Muscle of arm (tissue), 12 donors: Measurements from ENCODE around the gene LYRM2. TPM values are rescaled to one million over a fixed set of nuclear protein-coding genes. Genes with fewer than 3 reads are reported as not detected.

Experiments
- DNase-seq: peaks from one replicate; pipeline ENCODE4 v3.0.0-alpha.2; 2013
- polyA plus RNA-seq, 12 donors: library from polyadenylated mRNA; unstranded; fragments of 120-200 nt; gene quantifications; one replicate each; pipeline ENCODE4 v1.2.1, GENCODE V29; 2013; ENCODE audit not compliant: insufficient read length in 12 of 12

The LYRM2 gene
- polyA plus RNA-seq, 12 donors: 25.3 to 54.1 (median 30.1) TPM; not detected in 1

DNA sequence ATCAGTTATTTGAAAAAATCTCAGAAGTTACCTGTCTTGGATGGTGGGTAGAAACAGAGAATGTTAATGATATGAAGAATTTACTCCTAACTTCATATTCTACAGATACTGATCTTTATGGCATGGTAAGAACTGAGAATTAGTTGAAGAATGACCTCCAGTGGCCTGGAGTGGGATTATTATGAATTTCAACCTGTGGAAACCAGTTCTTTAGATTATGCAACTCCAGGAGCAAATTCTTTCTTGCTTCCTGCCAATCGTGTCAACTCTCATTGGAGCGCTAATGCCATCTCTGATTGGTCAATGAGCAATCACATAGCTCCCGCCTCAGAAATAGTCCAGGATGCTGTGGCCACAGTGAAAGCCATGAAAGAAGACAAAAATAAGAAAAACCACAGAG is 40.6 kb downstream of the LYRM2 start:
- DNase-seq: peak; percentile 25

DNA sequence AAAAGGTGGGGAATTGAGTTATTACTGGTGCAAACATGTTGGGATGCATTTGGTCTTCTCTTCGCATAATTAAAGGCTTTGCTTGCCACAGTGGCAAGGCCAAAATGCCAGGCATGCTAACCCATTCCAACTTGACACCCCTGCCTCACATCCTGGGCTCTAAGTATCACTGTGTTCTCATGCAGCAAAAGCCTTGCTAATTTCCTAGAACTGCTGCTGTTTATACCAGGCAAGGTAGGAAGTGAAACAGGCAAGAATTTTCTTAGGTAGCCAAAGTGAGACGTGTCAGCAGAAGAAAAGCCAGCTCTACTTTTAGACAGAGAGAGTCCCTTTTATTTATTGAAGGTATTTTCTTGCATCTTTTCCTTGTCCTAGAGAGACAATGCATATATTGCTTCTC is 41.2 kb downstream of the LYRM2 start:
- DNase-seq: no peak

DNA sequence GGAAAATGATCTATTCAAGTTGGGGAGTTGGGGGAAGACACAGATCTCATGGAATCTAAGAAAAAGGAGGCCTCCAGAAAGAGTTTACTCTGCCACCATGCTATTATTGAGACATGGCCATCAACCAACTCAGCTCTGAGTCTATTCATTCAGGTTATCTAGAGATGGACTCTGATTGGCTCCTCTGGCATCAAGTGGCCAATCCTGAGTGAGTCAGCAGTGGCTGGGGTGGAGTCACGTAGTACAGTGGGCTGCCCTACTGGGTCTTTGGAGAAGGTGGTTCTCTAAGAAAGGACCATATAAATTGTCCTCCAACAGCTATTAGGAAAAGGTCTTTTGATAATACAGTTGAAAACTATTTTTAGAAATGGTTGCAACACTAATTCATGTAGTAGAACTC is 42.1 kb downstream of the LYRM2 start:
- DNase-seq: no peak

DNA sequence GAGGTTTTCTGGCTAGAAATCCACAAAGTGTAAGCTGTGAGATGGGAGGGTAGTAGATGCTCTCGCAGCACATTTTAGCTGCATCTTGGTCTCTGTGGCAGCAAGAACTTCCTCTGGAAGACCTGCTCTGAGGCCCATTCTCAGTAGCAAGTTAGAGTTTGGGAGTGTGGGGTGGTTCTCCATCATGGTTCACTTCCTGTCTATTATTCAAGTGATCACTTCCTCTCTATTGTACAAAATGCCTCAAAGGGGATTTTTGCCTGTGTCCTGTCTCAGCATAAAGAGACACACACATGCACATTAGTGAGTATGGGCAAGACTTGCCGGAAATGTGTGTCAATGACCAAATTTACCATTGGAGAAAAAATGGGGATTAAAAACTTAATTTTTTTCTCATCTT is 42.5 kb downstream of the LYRM2 start:
- no peak for DNase-seq

DNA sequence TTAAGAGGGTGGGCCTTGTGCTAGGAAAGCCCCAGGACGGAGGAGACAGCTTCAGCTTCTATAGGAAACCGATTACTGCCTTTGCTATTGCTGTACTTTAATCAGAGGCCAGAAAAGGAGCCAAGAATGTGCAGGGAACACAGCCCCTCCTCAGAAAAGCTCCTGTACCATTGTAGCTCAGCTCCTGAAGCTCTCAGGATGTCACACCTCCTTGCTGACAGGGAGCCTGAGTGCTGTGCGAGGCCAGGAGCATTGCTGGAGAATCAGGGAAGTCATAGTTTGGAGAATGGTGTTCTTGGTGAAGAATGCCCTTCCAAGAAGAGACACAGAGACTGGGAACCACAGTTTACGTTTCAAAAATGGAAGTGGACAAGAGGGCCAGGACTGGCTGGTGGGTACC is 46.8 kb downstream of the LYRM2 start:
- DNase-seq: no peak

DNA sequence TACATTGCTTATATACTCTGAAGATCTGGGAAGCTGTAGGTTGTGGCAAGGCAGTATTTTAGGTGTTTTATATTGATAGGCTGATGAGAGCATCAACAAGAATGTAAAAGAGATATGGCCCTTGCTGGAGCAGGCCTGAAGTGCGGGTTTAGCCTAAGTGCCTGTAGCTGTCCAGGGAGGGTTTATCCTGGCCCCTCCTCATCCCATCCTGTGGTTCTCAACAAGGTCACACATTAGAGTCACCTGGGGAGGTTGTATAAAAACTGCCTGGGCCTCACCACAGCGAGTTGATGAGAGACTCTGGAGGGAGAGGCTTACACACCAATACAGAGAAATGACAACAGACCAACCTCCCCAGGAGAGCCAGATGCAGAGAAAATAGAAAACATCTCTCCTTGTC is 48.4 kb downstream of the LYRM2 start:
- DNase-seq: no peak

DNA sequence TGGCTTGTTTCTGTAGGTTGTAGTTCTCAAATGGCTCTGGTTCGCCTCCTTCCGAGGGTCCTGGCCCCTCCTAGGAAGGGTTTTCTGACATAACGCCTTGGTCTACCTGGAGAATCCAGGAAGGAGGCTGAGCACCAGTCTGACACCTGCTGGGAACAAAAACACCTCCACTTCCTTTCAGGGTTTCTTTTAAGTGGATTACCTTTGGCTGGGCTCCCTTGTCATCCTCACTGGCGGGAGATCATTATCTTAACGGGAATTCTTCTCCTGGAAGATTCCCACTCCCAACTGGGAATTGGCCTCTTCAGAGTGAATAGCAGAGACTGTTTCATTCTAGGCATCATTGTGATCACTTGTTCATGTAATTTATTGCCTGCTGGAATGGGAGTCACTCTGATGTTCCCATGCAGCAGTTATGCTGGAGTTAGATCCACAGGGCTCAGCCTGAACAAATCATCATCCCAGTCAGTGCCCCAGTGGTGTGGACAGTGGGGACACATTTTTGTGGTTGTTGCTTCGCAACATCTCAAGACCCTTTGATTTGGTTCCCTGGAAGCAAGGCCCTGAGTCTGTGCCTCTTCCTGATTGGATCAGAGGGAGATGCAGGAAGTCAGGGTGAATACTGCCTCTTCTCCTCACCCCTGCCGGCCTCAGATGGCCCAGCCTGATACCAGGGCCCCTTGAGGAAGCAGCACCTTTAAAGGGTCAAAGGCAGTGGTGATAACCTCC is 49.1 kb downstream of the LYRM2 start:
- no peak for DNase-seq

DNA sequence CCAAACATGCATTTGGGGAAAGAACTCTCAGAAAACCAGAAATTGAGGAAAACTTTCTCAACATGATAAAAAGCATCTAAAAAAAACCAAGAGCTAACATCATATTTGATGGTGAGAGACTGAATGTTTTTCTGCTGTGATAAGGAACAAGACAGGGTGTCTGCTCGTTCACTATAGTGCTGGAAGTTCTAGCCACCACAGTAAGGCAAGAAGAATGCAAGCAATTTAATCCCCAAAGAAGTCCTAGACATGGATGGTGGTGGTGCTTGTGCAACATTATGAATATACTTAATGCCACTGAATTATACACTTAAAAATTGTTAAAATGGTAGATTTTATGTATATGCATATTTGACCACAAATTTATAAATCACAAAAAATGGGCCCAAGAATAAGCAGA is 53.4 kb downstream of the LYRM2 start:
- DNase-seq: no peak

DNA sequence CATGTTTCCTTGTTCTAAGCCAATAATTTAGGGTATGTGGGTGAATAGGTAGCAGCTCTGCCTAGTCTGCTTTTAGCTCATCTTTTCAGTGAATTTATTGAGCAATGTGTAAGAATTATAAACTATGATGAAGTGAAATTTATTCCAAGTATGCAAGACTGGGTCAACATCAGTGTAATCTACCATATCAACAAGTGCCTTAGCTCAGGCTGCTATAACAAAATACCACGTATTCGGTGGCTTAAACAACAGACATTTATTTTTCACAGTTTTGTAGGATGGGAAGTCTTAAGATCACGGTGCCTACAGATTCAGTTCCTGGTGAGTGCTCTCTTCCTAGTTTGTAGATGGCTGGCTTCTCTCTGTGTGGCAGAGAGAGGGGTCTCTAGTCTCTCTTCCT is 54.0 kb downstream of the LYRM2 start:
- no peak for DNase-seq

DNA sequence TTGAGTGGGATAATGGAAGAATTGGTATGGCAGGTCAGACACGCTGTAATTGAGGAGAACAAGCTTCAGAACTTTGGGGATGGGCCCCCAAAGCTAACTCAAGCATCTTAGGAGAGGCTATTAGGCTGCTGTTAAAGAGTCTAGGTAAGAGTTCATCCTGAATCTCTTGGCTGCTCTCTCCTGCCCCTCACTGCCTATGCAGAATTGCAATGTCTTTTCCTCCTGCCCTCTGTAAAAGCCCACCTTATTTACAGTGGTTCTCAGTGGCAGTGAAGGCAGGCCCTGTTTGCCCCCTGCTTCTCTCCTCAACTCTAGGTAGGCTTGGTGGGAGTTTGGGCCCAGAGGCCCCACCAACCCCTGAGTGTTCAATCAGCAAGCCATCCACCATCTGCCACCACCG is 55.0 kb downstream of the LYRM2 start:
- DNase-seq: no peak

DNA sequence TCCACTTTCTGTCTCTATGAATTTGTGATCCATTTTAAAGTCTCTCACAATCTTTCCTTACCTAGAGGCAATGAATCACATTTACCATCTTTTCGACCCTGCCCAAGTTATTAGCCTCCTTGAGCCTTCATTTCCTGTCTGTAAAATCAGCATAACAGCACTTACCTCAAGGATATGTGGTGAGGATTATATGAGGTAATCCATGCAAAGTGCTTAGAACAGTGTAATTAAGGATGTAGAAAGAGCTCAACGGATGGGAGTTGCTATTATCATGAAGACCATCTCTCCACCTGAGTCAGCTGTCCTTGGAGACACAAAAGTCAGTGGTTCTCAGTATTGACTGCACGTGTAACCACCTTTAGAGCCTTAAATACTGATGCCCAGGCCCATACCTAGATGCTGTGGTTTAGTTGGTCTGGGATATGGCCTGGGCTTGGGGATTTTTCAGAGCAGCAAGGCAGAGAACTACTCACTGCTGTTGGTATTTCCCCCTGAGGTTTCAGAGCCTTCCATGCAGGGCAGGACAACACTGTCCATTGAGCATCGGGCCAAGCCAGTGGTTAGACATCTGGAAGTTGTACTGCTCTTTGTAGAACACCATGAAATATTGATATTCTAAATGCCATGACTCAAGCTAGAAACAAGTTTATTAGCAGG is 55.8 kb downstream of the LYRM2 start:
- DNase-seq: no peak

DNA sequence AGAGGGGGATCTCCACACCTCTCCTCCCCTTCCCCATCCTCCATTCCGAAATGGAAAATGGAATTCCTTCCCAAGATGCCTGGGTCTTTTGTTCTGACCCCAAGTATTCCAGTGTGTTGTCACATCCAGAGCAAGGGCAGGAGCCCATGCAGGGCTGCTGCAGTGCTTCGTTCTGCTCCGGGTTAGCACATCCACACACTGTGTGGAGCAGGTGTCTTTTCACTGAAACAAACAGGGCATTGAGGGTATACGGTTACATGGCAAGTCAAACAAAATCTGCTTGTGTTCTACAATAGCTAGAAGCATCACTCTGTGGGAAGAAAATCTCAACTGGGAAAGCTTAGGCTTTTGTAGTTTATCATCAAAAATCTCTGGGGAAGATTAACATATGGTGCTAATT is 56.9 kb downstream of the LYRM2 start:
- no peak for DNase-seq

DNA sequence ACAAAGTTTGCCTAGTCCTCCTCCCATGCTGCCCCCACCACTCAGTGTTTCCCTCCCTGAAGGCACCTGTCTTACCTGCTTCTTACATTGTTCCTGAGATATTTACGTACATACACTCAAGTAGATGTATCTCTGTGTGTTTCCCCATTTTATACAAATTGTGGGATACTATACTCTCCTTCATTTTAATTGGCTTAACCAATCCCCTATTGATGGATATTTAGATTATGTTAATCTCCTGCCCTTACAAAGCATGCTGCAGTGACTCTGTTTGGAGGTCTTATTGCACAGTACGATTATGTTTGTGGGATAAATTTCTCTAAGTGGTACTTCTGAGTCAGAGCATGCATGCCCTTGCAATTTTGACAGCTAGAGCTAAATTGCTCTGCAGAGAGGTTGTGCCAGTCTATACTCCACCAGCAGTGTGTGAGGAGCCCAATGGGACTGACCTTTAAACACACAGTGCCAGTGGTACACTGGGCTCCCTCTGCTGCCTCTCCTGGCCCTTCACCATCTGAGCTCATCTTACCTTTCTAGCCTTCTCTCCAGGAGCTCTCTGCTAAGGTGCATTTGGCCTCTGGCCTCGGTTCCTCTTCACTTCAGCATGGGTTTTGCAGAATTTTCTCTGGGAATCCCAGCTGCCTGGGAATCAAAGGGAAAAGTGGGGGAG is 57.4 kb downstream of the LYRM2 start:
- no peak for DNase-seq

DNA sequence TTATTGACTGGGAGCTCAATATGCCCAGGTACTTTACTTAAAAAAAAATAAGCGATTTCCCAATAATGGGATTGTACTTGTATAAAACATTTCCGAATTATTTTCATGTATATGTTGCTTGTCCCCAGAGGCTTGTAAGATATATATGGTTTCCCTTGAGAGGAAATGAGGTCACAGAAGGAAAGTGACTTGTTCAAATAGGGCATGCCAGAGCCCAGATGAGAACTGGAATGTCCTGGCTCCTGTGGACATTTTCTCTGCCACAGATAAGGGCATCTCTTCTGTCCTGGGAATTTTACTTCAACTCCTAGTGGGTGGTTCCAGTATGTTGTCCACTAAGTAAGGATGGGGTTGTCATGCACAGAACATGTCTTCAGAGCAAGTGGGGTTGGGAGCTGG is 63.0 kb downstream of the LYRM2 start:
- DNase-seq: no peak

DNA sequence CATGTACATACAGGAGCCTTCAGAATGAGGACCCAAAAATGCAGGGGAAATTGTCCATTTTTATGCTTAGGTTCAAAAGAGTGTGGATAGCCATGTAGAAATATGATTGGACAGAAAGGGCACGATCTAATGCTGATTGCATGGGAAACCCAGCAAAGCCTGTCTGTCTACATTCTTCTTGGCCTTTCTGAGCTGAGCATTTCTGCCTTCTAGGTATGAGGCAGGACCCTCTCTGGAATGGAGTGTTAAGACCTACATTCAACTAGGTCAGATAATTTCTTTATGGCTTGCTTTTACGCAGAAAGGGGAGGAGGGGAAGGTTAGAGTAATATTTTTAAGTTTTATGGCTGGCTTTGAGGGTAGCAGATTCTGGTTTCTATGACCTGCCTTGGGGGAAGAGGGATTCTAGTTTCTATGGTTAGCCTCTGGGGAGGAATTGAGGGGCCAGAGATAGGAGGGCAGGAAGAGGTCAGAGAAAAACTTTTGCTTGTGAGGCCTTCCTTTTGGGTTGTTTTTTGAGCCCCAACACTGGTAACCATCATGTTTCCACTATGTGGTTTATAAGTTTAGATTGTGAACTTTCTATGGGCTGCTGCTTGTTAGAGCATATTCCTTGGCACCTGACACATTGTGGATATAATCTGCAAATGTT is 63.5 kb downstream of the LYRM2 start:
- DNase-seq: no peak

DNA sequence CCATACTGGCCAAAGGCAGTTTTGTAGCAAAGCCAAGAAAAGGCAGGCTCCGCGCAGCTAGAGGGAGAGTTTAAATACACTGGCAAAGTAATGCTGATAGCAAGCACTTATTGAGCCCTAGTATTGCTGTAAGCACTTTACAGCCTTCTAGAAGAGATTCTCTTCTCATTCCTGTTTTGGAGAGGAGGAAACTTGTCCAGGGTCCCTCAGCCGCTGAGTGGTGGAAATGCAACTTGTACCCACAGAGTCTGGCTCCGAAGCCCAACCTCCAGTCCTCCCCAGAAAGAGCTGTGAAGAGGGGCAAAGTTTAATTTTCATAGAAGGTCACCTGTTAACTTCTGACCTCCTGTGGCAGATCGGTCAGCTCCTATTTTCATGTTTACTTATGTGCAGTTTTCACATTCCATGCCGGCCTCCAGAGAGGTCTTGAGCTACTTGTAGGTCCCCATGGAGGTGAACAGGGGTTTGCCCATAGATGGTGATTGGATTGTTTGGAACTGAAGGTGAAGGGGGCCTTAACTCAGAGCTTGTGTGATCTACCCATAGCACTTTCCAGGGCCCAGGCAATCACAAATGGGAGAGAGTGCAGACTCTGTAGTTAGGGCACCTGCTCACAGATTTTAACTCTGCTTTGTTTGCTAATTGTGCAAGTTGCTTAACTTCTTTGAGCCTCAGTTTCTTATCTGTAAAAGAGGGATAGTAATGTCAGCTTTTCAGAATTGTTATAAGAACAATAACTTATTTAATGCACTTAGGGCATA is 70.7 kb downstream of the LYRM2 start:
- DNase-seq: no peak

DNA sequence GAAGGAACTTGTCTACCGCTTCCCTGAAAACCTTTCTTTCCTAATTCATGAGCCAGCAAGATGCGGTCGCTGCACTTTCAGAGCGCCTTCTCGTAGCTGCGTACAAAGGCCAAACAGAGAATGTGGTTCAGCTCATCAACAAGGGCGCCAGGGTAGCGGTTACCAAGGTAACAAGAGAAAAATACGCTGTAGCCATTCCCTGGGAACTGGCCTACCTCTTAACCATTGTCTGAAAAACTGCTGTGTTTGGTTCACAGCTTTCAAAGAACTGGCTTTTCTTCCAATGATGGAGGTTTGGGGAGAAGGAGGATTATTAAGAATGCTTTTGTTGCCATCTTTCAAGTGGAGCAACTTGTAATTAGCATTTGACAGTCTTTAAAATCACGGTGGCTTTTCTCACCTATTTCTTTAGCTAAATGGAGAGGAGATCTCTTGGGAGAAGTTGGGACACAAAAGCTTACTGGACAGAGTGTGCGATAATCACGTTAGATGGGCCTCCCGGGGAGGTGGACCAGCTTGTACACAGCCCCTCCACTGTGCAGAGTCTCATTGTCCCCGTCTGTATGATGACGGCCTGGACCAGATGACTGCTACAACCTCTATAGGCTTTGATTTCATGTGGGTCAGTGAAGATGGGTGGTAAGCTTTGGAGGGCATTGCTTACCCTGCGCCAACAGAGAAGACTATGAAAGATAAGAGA is 71.5 kb downstream of the LYRM2 start:
- DNase-seq: no peak

DNA sequence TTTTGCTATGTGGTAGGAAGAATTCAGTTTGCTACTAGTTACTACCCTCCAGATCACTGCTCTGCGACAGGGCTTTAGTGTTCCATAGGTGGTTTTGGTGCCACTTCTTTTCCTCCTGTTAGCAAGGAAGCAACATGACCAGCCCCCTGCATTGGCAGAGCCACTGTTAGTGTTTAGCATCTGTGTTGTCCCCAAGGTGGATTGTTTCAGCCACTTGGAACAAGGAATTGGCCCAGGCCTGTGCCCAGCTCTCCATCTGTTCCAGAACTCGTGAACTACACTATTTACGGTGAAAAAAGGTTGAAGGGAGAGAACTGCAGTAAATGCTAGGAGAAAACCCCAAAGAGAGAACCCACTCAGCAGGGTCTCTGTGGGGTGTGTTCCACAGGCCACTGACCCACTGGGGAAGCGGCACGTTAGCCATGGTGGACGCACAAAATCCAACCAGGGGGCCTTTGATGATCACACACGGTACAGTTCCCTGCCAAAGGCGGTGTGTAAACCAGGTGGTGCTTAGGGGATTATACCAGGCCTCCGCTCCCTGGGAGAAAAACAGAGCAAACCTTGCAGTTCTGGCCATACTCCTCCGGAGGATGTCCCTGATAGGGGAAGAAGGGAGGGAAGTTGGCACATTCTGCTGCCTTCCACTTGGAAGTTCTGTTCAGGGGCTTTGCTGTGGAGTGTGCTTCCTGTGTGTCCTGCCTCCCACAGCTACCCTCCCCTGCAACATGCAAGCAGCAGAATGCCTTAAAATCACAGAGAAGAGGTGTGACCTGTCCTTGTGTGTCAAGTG is 72.3 kb downstream of the LYRM2 start:
- no peak for DNase-seq

DNA sequence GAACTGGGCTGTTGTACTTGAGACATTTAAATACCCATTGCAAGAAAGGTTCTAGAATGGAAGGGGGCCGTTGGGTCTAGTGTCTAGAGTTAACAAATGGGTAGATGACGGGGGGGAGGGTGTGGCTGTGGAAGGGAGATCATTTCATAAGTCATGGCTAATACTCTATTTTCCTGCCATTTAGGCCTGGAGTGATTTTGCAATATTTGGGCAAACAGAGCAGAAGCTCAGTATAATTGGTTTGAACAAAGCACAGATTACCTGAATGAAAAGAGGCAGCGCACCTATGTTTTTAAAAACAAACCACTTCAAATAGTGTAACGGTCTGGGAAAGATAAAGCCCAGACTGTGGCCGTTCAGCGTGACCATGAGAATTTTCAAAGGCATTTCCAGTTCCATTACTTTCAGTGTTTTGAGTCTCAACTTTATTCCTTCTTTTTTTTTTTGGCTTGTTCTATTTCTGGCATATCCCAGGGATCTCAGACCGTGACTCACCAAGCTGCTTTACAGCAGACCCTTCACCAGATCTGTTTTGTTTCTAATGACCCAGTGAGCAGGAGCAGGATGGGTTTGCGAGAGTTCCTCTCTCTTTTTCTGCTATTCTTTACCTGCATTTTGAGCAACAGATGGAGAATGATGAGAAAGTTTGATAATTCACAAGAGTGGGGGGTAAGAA is 73.7 kb downstream of the LYRM2 start:
- DNase-seq: no peak

DNA sequence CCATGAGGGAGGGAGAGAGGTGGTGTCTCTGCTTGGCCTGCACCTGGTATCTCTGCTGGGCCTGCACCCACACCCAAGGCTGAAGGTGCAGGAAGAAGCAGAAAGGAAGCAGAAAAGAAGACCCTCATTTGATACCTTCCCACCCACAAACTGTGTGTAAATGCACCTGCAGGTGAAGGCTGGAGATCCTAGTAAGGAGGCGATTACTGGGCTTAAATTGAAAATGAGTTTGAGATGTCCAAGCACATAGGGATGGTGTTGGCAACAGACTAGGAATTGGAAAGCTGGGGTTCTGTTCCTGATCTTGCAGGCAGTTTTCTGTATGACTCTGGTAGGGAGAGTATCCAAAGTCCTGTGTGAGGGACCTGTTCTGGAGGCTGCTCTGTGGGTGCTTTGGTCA is 74.7 kb downstream of the LYRM2 start:
- no peak for DNase-seq
